ENCODE data around the gene BANK1. TPM values are rescaled to one million over a fixed set of nuclear protein-coding genes. Genes with fewer than 3 reads are reported as not detected.

The BANK1 gene
- total RNA-seq, 1 experiment from 2014 or later = 1.1 TPM

GRCh38 chr4:101833480-101833879, 43.0 kb downstream of the BANK1 start:
- no peaks in the 10 kb centered on the region; the same call in 1 of the 2 replicates for H3K4me1 ChIP-seq (ENCODE audit: insufficient read depth, low read length)
- no peak overlapping the region for H2AK5ac ChIP-seq (ENCODE audit: insufficient read length, low read length)
- no peak overlapping the region for H3K4me2 ChIP-seq (ENCODE audit: insufficient read depth, insufficient read length, low read length)
- H3K14ac ChIP-seq (ENCODE audit: insufficient read depth, low read length) = no peak overlapping the region
- H3K23me2 ChIP-seq (ENCODE audit: insufficient read length, low read depth, low read length, poor library complexity, severe bottlenecking) = no peaks in the 10 kb centered on the region
- WGBS (ENCODE audit: extremely low coverage, insufficient read length, low lambda C conversion rate) = no CpG with 5 or more reads among the region's 1 CpG
- H3K9ac ChIP-seq (ENCODE audit: extremely low read depth, insufficient read length, low read length) = no peak overlapping the region
- no peak overlapping the region for H3K27ac ChIP-seq (ENCODE audit: insufficient read length, low read depth, low read length)
- H3K79me2 ChIP-seq (ENCODE audit: insufficient read depth, low read length) = no peaks in the 10 kb centered on the region
- no peak overlapping the region for H4K8ac ChIP-seq (replicated peaks; ENCODE audit: insufficient read length, low read depth, low read length)
- no peak overlapping the region for H4K91ac ChIP-seq (ENCODE audit: insufficient read length, low read depth, low read length)
- H2BK5ac ChIP-seq (ENCODE audit: insufficient read length, low read length) = no peak overlapping the region
- peaks cover 10 to 12% of the 10 kb centered on the region in 2 experiments for H3K4me1 Mint-ChIP-seq
- H3K56ac ChIP-seq (ENCODE audit: insufficient read length, low read depth, low read length) = no peak overlapping the region
- no peak overlapping the region for H4K5ac ChIP-seq (ENCODE audit: insufficient read length, low read depth, low read length)
- H2BK15ac ChIP-seq (ENCODE audit: low read depth, low read length) = no peak overlapping the region
- H2BK120ac ChIP-seq (ENCODE audit: low read depth, low read length, poor library complexity, severe bottlenecking) = no peak overlapping the region
- H3K27ac Mint-ChIP-seq = no peak overlapping the region
- no peaks in the 10 kb centered on the region for H3K9me3 ChIP-seq (ENCODE audit: control insufficient read depth, low read depth, low read length)
- H3K27me3 Mint-ChIP-seq (ENCODE audit: low read depth) = no peaks in the 10 kb centered on the region
- DNase-seq = no peak
- no peaks in the 10 kb centered on the region for H3K79me1 ChIP-seq (ENCODE audit: insufficient read depth, low read depth, low read length, poor library complexity, severe bottlenecking)
- no peaks in the 10 kb centered on the region for H3K27me3 ChIP-seq (ENCODE audit: insufficient read depth, low read length)
- no peak overlapping the region for H3K4ac ChIP-seq (ENCODE audit: low read depth, low read length)
- no peak overlapping the region for H3K4me3 Mint-ChIP-seq
- no peaks in the 10 kb centered on the region for H4K20me1 ChIP-seq (ENCODE audit: control insufficient read depth, insufficient read depth, insufficient read length)
- H3K23ac ChIP-seq (ENCODE audit: insufficient read length, low read depth, low read length) = no peak overlapping the region
- no peaks in the 10 kb centered on the region for H3K9me3 Mint-ChIP-seq
- no peak overlapping the region for H2BK12ac ChIP-seq (ENCODE audit: insufficient read length, low read depth, low read length)
- no peaks in the 10 kb centered on the region for H3K36me3 Mint-ChIP-seq (ENCODE audit: insufficient read depth in 1 of 3, low read depth in 3 of 3)
- no peak overlapping the region for H3T11ph ChIP-seq (ENCODE audit: low read length)
- TF ChIP-seq CTCF (conservative IDR thresholded peaks at IDR 0.05) = no peak
- H2BK20ac ChIP-seq (ENCODE audit: low read depth, low read length, poor library complexity, severe bottlenecking) = no peak overlapping the region
- H2AFZ ChIP-seq (ENCODE audit: low read length) = no peak overlapping the region
- H3K18ac ChIP-seq (ENCODE audit: insufficient read length, low read depth, low read length) = no peak overlapping the region

All from H9 (cell line).